ENCODE measurements around the gene NT5C2.
"Not testable (repeated sequence)": the region's sequence is repeated elsewhere in the genome, so short reads cannot be mapped to it uniquely, and the experiment has no call there.

NT5C2 gene

DNA sequence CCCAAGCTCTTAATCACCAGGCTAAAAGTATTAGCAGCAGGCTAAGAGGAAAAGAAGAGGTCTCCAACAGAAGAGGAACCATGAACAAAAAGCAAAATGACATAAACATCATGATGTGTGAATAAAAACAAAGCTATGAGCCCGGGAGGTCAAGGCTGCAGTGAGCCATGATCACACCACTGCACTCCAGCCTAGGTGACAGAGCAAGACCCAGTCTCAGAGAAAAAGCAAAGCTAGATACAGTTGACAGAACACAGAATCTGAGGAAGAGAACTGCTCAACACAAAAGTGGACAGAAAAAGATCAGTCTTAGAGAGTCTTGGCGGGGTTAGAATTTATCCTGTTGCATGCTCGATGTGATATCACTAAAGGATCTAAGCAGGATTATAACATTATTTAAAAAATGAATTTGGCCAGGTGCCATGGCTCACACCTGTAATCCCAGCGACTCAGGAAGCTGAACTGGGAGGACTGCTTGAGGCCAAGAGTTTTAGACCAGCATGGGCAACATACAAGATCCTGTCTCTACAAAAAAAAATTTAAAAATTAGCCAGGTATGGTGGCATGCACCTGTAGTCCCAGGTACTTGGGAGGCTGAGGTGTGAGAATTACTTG lies 37.5 kb downstream of the NT5C2 start:
- DNase-seq, result no peak

- no peak for DNase-seq
These were observed 38.4 kb downstream of the NT5C2 start for GRCh38 chr10:103154521-103155299.

- DNase-seq, result no peak
These were observed 39.5 kb downstream of the NT5C2 start for GRCh38 chr10:103153302-103154197.

DNA sequence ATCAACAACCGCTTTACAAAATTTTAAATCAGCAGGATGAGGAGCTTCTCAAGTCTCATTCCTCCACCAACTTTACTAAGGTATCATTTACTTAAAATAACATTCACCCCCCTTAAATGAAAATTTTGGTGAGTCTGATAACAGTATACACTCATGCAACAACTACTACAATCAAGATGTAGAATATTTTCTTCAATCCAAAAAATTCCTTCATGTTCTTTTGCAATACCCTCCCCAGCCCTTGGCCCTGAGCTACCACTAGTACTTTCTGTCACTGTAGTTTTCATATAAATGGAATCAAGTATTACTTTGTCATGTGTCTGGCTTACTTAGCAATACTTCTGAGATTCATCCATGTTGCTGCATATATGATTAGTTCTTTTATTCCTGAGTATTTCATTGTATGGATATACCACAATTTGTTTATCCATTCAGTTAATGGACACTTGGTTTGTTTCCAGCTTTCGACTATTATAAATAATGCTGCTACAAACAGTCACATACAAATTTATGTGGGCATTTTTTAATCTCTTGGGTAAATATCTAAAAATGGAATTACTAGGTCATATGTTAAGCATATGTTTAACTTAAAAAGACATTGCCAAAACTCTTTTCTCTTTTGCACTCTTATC lies 43.0 kb downstream of the NT5C2 start:
- no peak for DNase-seq

DNA sequence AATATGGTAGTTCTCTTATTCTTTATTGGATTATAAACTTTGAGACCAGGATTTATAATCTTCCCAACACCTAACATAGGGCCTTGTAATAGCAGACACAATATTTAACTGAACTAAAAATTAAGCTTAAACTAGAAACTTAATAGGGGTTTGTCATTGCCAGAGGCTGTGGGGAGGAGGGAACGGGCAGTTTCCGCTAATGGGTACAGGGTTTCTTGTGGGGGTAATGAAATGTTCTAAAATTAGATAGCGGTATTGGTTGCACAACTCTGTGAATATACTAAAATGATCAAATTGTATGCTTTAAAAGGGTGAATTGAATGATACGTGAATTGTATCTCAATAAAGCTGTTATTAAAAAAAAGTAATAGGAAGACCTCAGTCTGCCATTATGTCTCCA lies 45.4 kb downstream of the NT5C2 start:
- no peak for DNase-seq

GRCh38 chr10:103145860-103146466 lies 47.1 kb downstream of the NT5C2 start:
- no peak for DNase-seq

- no peak for DNase-seq
These were observed 48.0 kb downstream of the NT5C2 start for GRCh38 chr10:103145046-103145445.

DNA sequence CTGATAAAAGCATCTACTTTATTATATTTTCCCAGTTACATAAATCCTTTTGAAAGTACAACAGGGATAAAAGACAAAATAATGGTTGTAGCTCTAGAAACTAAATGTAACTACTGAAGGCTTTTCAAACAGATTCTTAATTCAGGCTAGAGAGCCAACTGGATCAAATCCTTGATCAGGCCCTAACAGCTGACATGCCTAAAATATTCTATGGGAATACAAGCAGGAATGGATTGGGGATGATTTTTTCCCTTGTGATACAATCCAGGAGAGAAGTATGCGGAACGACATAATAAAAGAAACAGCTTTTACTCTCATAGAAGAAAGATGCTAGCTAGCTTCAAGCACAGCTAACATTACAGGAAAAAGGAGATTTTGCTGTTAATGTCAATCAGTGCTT lies 49.0 kb downstream of the NT5C2 start:
- no peak for DNase-seq

GRCh38 chr10:103143641-103144040 lies 49.4 kb downstream of the NT5C2 start:
- DNase-seq, result not testable (repeated sequence)

GRCh38 chr10:103141950-103142349 lies 51.1 kb downstream of the NT5C2 start:
- DNase-seq, result no peak

DNA sequence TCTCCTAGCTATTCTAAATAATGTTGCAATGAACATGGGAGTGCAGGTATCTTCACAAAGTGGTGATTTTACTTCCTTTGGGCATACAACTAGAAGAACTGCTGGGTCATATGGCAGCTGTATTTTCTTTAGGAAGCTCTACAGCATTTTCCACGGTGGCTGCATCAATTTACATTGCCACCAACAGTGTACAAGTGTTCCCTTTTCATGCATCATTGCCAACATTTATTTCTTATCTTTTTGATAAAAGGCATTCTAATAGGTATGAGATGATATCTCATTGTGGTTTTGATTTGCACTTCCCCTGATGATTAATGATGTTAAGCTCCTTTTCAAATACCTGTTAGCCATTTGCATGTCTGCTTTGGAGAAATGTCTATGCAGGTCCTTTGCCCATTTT lies 52.6 kb downstream of the NT5C2 start:
- no peak for DNase-seq

- DNase-seq, result no peak
These were observed 53.3 kb downstream of the NT5C2 start for GRCh38 chr10:103139803-103140202.

DNA sequence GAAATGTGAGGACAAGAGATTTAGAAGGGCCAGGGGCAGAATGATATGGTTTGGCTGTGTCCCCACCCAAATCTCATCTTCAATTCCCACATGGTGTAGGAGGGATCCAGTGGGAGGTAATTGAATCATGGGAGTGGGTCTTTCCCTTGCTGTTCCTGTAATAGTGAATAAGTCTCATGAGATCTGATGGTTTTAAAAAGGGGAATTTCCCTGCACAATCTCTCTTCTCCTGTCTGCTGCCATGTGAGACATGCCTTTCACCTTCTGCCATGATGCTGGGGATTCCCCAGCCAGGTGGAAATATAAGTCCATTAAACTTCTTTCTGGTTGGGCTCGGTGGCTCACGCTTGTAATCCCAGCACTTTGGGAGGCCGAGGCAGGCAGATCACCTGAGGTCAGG lies 57.9 kb downstream of the NT5C2 start:
- DNase-seq, result not testable (repeated sequence)

DNA sequence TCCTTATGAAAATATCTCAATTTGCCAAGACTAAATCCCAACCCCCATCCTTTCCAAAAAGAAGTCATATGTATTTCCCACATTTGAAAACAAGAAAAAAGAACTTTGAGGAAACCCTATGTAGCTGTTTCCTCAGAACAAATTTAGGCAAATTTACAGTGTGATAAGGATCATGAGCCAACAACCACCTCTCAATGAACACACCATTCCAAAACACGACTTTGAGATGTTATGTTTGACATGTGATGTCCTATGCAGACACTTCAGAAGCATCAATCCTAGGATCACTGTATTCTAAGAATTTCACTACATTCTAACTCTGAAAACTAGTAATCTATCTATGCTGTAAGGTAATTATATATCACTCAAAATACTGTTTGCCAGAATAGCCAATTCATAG lies 62.2 kb downstream of the NT5C2 start:
- no peak for DNase-seq

- not testable (repeated sequence) for DNase-seq
These were observed 62.9 kb downstream of the NT5C2 start for GRCh38 chr10:103130180-103130579.

GRCh38 chr10:103127241-103127640 lies 65.8 kb downstream of the NT5C2 start:
- DNase-seq, result no peak

DNA sequence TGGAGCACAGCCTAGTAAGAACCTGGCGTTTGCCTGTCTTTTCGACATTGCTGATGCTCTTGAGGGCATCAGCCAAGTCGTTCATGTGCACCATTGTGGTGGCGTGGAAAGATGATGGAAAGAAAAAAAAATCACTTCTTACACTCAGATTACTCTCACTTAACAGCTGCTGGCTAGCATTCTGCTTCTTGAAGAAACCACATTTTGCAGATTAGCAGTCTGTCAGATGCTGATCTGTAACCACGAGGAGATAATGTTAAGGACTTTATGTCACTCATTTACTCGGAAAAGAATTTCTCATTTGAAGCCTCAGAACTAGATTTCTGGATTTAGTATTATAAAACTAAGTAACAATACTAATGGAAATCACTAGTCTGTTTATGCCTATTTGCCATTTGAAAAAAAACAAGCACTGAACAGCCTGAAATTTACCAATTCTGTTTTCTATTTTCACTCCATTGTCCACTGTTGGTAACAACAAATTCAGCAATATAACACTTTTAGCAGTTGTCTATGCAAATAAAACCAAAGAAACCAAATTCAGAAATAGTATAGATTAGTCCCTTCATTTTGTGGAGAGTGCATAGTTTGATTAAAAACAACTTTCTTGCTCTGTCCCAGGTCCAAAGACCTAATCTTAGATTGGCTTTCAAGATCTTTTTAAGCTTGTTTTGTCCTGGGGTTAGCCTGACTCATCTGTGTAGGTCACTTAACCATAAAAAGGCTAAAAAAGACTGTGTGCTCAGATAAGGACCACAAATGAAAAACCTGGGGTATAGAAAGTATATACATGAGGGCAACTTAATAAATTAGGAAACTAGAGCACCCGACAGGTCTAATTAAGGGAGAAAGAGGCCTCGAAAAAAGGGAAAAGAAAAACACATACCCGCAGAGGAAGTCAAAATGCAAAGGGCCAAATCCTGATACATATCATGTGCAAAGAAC lies 67.5 kb downstream of the NT5C2 start:
- no peak for DNase-seq

DNA sequence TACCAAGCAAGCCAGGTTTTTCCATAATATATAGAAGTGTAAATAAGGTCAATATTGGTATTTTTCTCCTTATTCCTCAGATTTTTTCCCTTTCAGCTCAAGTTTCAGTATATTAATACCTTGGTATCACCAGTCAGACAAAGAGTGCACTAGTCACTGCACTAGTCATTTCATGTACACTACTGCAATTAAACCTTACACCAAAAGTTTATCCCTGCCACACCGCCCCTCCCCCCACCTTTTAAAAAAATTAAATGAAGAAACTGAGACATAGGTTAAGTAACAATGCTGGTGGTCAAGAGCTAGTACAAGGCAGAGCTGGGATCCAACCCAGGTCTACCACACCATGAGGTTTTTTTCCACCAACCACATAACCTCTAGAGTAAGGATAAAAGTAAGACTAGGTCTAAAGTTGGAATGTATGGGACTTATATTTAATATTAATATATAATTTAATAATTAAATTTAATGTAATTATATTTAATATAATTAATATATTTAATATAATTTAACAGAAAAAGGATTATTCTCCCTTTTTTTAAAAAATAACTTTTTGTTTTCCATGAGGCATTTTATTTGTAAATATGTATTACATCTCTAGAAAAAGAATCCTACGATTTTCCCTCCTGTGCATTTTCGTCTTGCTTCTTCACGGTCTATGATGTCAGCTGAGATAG lies 68.5 kb downstream of the NT5C2 start:
- no peak for DNase-seq

GRCh38 chr10:103123282-103124024 lies 69.6 kb downstream of the NT5C2 start:
- DNase-seq, result no peak
